Suppressor macrophage treated with lipopolysaccharide for 4 hours (primary cell): ENCODE results near the gene PHC3.

Source experiments
- DNase-seq: peaks from one replicate; pipeline ENCODE4 v3.0.0-alpha.2; 2020

The PHC3 gene

GRCh38 chr3:170075441-170076091 is 106.0 kb downstream of the PHC3 start:
- no peak for DNase-seq

DNA sequence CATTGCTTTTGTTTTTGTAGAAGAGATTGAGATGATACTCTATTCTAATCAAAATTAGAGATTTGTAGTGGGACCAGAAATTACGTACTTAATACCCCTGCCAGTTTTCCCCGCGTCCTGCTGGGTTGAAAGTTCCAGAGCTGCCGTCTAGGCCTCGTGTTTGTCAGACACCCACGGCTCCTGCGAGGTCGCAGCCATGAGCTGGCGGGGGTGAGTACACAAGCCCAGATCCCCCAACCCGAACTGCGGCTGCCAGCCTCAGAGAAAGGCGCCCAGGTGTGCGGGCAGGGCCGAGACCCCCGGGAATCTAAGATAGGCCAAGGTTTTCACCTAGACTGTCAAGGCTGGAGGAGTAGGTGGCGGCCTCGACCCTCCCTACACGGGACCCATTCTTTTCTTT is 117.4 kb downstream of the PHC3 start:
- DNase-seq = no peak

DNA sequence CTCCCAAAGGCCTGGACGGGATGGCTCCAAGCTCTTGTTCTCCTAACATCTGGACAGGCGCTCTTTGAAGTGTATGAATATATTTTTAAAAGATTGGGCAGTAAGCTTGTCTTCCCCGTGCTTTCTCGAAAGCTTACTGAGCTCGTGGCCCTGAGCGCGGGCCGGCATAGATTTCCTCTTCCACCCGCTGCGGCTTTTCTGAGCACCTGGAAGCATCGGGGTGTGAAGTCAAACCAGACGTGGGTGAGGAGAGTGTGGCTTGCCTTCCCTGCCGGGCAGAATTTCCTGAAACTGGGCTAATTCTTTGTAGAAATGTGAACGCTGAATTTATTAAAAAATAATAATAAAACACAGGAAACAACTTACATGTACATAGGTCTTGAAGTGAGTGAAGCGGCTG is 117.8 kb downstream of the PHC3 start:
- no peak for DNase-seq

DNA sequence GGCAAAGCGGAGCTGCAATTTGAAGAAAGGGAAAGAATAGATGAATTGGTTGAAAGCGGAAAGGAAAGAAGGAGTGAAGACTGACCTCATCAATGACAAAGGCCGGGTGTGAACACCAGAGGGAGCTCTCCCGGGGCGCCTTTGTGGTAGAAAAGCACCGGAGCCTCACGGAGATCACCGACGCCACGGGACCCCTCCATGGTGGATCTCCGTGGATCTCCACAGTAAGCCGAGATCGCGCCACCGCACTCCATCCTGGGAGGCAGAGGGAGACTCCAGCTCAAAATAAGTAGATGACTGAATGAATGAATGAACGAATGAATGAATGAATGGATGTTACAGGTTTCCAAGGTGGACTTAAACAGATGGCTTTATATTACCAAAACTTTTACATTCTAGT is 118.8 kb downstream of the PHC3 start:
- DNase-seq = no peak

DNA sequence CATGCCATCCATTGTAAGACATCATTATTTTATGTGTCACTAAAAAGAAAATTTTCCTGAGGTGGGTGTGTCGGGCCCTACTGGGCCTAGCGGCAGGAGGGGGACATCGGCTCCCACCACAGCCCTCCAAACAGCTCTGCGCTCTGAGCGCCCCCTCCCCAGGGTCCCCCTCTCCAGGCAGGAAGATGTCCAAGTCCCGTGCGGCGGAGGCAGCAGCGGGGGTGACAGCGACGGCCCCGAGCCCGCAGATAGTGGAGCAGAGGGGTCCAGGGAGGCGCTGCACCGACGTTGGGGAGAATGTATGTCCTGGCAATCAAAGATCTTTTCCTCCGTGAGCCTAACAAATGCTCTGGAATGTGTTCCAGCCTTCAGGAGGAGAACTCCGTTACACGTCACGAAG is 119.5 kb downstream of the PHC3 start:
- no peak for DNase-seq

GRCh38 chr3:170059447-170059846 is 122.1 kb downstream of the PHC3 start:
- no peak for DNase-seq

GRCh38 chr3:170058127-170058526 is 123.4 kb downstream of the PHC3 start:
- DNase-seq = no peak

GRCh38 chr3:170057550-170057949 is 124.0 kb downstream of the PHC3 start:
- DNase-seq = no peak

- DNase-seq = no peak
Measured at GRCh38 chr3:170056710-170057454, 124.7 kb downstream of the PHC3 start.

DNA sequence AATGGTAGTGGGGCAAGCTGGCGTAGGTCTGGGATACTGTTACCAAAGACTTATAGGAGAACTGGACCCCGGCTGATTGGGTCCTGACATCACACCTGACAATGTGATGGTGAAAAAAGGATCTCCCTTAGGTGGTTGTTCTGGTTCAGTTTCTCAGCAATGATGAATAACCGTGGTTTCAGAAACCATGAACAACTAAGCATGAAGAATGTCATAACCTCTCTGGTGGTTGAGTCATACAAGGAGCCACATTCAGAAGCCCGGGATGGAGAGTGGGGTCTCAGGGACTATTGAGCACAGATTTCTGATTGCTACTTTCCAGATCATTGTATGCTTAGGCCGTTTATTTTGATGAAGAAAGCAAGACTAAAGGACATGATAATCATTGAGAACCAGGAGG is 126.3 kb downstream of the PHC3 start:
- no peak for DNase-seq

DNA sequence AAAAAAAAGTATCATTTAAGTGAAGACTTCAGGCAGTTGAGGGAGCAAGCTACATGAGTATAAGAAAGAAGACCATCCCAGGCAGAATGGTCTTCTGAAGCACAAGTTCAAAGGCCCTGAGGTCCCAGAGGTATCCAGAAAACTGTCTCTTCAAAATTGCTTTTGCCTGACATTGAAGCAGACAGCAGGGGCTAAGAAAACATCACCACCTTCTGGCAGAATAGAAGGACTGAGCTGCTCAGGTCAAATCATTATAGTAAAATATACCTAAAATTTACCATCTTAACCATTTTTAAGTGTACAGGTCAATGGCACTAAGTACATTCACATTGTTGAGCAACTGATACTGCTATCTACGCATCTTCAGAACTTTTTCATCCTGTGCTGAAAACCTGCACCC is 127.3 kb downstream of the PHC3 start:
- peak; percentile 21 for DNase-seq

DNA sequence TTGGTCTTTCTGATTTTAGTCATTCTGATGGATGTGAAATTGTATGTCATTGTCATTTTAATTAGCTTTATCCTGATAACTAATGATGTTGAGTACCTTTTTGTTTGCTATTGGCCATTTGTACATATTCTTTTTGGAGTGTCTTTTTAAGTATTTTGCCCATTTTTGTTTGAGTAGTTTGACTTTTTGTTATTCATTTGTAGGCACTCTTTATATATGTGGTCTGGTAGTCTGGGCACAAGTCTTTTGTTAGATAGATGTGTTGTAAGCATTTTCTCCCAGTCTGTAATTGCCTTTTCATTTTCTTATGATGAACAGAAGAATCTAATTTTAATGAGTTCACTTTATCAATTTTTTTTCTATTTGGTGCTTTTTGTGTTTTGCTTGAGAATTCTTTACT is 129.1 kb downstream of the PHC3 start:
- no peak for DNase-seq

- no peak for DNase-seq
Measured at GRCh38 chr3:170050753-170051152, 130.8 kb downstream of the PHC3 start.

GRCh38 chr3:170049146-170050000 is 132.2 kb downstream of the PHC3 start:
- no peak for DNase-seq

DNA sequence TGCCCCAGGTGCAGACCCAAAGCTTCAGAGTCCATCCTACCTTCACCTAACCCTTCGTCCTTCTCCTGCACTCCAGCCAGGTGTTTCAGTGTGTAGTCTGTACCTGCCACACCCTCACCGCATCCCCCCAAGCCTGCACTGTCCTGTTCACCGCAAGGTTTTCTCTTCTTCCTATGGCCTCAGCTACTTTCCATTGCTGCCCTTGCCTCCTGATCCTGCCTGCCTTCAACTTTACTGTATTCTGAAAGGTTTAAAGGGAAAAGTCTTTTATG is 134.5 kb downstream of the PHC3 start:
- no peak for DNase-seq

- DNase-seq = no peak
Measured at GRCh38 chr3:170046269-170047132, 135.0 kb downstream of the PHC3 start.

DNA sequence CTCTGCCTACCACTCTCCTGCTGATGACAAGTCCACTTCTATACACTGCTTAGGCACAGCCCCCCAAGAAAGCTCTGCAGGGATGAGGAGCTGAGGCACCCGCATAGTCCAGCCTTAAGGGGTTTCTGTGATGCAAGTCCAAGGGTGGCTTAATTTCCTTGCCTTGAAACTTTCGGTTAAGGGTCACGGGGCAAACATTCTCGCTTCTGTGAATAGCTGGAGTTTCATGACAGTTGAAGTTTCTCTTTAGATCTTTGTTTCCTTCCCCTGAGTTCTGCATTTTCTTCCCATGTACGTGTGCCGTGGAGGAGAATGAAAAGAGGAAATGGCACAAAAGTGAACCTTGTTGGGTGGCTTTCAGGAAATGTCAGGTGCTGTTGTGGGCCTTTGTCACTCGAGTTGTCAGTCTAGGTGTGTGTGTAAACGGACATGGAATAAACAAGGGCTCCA is 136.7 kb downstream of the PHC3 start:
- DNase-seq = peak; percentile 90

DNA sequence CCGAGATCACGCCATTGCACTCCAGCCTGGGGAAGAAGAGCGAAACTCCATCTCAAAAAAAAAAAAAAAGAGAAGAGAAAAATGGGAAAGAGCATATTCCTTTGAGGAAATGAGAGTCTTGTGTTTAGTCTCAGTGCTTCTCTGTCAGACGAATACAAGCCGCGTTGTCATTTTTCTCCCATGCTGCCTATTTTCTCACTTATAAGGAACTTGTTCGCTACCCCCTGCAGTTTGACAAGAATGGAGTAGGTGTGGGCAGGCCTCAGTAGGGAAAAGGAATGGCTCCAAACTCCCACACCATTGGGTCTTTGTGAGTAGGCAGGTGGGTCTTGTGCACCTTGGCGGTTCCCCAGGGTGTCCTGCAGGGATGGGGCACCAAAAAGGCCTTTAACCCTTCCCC is 137.3 kb downstream of the PHC3 start:
- peak; percentile 78 for DNase-seq

- no peak for DNase-seq
Measured at GRCh38 chr3:170043506-170043905, 138.0 kb downstream of the PHC3 start.

GRCh38 chr3:170040418-170040817 is 141.1 kb downstream of the PHC3 start:
- DNase-seq = no peak

GRCh38 chr3:170038434-170039110 is 143.0 kb downstream of the PHC3 start:
- peak; percentile 59 for DNase-seq
